ENCODE data around the gene CNGA1.
A peak's percentile ranks its signal among the peaks of the same experiment; 100 is the strongest.
"Not testable (repeated sequence)": the region's sequence is repeated elsewhere in the genome, so short reads cannot be mapped to it uniquely, and the experiment has no call there.

The CNGA1 gene

DNA sequence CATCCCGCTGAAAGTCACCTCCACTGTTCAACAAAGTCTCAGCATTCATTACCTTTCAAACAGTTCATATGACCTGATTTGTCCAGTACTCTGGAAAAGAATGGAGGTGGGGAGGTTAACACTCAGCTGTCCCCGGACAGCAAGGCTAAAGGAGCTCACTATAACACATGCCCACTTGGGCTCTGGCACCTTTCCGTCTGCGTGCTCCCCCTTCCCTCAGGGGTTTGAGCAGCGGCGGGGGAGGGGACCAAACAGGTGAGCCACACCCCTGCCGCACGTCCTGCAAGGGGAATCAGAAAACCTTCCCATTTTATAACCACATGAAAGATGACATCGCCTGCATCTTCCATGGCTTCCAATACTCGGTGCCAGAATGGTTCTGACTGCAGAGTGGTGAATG is 62.2 kb downstream of the CNGA1 start:
- DNase-seq: no peak

DNA sequence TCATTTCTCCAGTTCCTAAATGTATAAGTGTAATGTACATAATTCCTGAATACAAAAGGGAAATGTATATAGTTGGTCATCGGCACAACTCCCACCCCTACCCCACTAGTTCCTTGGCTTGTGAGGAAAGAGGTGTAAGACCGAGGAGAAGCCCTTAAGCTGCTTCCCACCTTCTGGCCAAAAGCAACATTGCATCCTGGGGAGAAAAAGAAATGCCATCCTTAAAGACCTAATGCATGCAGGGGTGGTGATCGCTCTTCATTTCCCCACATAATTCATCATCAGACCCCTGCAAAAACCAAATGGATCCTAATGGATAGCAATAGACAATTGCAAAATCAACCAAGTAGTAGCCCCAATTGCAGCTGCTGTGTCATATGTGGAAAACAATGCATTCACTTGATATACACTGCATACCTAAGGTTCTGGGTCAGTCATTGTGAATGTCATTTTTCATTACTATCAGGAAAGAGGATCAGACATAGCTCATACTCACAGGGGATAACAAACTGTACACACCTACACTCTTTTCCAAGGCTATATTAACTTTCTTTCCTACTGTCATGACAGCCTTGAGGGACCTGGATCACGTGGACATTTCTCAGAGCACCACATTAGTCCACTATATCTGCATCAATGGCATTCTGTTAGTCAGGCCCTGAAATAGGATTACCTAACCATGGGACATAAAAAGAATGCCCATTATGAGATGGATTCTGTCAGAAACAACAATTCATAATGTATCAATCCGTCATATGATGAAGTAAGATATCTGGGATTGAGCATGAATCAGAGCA is 70.4 kb downstream of the CNGA1 start:
- DNase-seq: no peak

GRCh38 chr4:47942081-47942819 is 74.2 kb downstream of the CNGA1 start:
- DNase-seq: no peak

DNA sequence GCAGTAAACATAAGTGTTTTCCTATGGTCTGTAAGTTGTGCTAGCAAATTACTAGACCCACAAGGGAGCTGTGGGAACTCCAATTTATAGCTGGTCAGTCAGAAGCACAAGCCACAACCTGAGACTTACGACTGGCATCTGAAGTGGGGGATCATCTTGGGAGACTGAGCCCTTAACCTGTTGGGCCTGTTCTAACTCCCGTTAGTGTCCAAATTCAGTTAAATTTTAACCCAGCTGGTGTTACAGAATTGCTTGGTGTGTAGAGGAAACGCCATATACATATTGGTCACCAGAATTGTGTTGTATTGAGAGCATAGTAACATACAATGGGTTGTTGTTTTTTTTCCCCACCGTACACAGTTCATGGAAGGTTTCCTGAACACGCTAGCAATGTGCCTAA is 77.0 kb downstream of the CNGA1 start:
- DNase-seq: no peak

- DNase-seq: no peak
Measured at GRCh38 chr4:47936336-47936735, 80.1 kb downstream of the CNGA1 start.

GRCh38 chr4:47933840-47934239 is 82.6 kb downstream of the CNGA1 start:
- peak; percentile 21 for DNase-seq

GRCh38 chr4:47930971-47931804 is 85.3 kb downstream of the CNGA1 start:
- no peak for DNase-seq

- no peak for DNase-seq
Measured at GRCh38 chr4:47929682-47930201, 86.7 kb downstream of the CNGA1 start.

- no peak for DNase-seq
Measured at GRCh38 chr4:47926667-47927258, 89.7 kb downstream of the CNGA1 start.

DNA sequence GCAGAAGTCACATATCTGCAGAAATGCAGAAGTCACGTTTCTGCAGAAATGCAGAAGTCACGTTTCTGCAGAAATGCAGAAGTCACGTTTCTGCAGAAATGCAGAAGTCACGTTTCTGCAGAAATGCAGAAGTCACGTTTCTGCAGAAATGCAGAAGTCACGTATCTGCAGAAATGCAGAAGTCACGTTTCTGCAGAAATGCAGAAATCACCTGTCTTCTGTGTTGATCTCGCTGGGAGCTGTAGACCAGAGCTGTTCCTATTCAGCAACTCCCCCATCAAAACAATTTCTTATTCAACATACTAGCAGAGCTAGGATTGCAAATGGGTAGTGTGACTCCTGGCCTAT is 93.2 kb downstream of the CNGA1 start:
- DNase-seq: not testable (repeated sequence)

DNA sequence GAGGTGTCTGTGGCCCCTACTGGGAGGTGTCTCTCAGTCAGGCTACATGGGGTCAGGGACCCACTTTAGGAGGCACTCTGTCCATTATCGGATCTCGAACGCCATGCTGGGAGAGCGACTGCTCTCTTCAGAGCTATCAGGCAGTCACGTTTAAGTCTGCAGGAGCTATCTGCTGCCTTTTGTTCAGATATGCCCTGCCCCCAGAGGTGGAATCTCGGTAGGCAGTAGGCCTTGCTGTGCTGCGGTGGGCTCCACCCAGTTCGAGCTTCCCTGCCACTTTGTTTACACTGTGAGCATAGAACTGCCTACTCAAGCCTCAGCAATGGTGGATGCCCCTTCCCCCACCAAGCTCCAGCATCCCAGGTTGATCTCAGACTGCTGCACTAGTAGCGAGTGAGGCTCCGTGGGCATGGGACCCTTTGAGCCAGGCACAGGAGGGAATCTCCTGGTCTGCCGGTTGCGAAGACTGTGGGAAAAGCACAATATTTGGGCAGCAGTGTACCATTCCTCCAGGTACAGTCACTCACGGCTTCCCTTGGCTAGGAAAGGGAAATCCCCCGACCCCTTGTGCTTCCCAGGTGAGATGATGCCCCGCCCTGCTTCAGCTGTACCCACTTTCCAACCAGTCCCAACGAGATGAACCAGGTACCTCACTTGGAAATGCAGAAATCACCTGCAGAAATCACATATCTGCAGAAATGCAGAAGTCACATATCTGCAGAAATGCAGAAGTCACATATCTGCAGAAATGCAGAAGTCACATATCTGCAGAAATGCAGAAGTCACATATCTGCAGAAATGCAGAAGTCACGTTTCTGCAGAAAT is 93.8 kb downstream of the CNGA1 start:
- DNase-seq: not testable (repeated sequence)

DNA sequence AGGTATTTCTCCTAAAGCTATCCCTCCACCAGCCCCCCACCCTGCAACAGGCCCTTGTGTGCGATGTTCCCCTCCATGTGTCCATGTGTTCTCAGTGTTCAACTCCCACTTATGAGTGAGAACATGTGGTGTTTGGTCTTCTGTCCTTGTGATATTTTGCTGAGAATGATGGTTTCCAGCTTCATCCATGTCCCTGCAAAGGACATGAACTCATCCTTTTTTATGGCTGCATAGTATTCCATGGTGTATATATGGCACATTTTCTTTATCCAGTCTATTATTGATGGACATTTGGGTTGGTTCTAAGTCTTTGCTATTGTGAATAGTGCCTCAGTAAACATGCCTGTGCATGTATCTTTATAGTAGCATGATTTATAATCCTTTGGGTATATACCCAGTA is 99.3 kb downstream of the CNGA1 start:
- DNase-seq: not testable (repeated sequence)

GRCh38 chr4:47915378-47915777 is 101.1 kb downstream of the CNGA1 start:
- no peak for DNase-seq

- no peak for DNase-seq
Measured at GRCh38 chr4:47914926-47915237, 101.6 kb downstream of the CNGA1 start.

GRCh38 chr4:47914220-47914925 is 102.1 kb downstream of the CNGA1 start, which contains the start of gene NFXL1:
NFXL1 (minus strand) TSS chr4:47914583; CDS start chr4:47914203, 380 bp downstream.
- DNase-seq: peak; percentile 93

DNA sequence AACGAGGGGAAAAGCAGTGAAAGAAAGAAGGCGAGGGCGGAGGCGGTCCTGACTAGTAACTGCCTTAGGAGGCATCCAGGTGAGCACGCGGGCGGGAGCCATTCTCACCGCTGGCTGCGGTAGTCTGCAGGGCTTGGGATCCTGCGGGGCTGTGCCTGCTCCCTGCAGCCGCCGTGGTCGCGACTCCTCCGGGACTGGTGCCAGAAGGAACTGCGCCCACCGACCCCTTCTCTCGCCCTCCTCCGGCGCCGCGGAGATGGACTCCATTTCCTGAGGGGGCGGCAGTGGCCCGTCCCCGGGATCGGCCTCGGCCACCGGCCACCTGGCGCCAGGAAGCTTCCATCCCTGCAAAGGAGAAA is 102.6 kb downstream of the CNGA1 start:
- DNase-seq: no peak

GRCh38 chr4:47913330-47913729 is 103.2 kb downstream of the CNGA1 start:
- DNase-seq: no peak

- DNase-seq: no peak
Measured at GRCh38 chr4:47907089-47907646, 109.3 kb downstream of the CNGA1 start.

DNA sequence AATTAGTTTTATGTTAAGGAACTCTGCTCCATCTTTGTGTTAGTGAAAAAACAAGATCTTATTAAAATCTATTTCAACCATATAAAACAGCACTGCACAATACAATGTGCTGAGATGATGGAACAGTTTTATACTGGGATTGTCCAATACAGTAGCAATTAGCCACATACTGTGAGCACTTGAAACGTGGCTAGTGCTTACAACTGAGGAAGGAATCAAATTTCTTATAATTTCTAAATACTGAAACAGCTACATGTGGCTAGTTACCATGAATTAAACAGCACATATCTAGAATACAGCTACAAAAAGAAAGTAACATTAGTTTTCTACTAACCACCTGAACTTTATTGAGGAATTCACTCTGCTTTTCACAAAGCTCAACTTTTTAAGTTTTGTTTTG is 116.8 kb downstream of the CNGA1 start:
- DNase-seq: no peak

DNA sequence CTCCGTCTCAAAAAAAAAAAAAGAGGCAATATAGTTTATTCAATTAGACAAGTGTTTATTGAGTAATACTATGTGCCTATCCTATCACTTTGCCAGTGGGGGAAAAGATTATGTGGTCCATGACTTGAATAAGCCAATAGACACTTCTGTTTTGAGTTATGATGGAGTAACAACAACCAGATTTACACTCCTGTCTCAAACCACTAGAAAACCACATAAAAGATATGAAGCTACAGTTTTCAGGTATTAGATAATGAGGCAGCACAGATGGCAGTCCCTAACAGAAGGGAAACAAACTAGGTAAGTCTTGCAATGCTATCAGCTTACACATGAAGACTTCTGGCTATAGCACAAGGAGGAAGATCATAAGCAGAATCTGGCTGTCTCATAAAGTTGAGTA is 124.6 kb downstream of the CNGA1 start:
- no peak for DNase-seq

Measured in GF-D8 (cell line).